Psoas muscle (tissue), 8 donors: ENCODE data around the gene FSTL4. TPM values are rescaled to one million over a fixed set of nuclear protein-coding genes. Genes with fewer than 3 reads are reported as not detected.

Experiments used
- ATAC-seq, 4 donors: fragments of 200-7000 bp; cut with Tn5 transposase; one replicate each; pipeline ENCODE4 v1.9.1; 2020; ENCODE audit warnings: moderate library complexity in 3 of 4, mild to moderate bottlenecking in 2 of 4
- DNase-seq, 2 donors: peaks; one replicate each; pipeline ENCODE4 v3.0.0-alpha.2; 2020
- H3K27ac ChIP-seq: fragments of 200-600 bp; one replicate; pipeline ENCODE4 v1.8.0; 2022
- H3K27me3 ChIP-seq, 3 donors: fragments of 200-600 bp in 1 of 3; one replicate each; pipeline versions ENCODE4 v1.6.1 to v1.8.0; 2013 to 2022; ENCODE audit warnings: low read length in 2 of 3, mild to moderate bottlenecking in 2 of 3, moderate library complexity in 1 of 3; ENCODE audit not compliant: insufficient read depth in 3 of 3
- H3K36me3 ChIP-seq, 2 donors: fragments of 200-600 bp in 1 of 2; one replicate each; pipeline versions ENCODE4 v1.6.1 to v1.8.0; 2013 to 2022; ENCODE audit warnings: low read depth in 1 of 2, mild to moderate bottlenecking in 1 of 2, moderate library complexity in 1 of 2; ENCODE audit not compliant: insufficient read depth in 1 of 2
- H3K4me1 ChIP-seq: fragments of 200-600 bp; one replicate; pipeline ENCODE4 v1.8.0; 2022
- H3K4me3 ChIP-seq: fragments of 200-600 bp; one replicate; pipeline ENCODE4 v1.8.0; 2022; ENCODE audit warnings: mild to moderate bottlenecking
- H3K9me3 ChIP-seq: fragments of 200-600 bp; one replicate; pipeline ENCODE4 v1.8.0; 2022
- WGBS, 3 donors: extraction: QIAGEN DNeasy Blood & Tissue Kit; methylation state at CpG; one replicate each; pipeline versions ENCODE4 v1.1.6 to v1.1.7; 2013; 5-methylcytosine and 5-hydroxymethylcytosine counted together
- intact Hi-C, 2 donors: fragments of 100-400 bp; cut with DNase I; formaldehyde crosslinking; loops; one replicate each; pipeline versions ENCODE4 v1.11.0 to v1.14.2; 2022
- polyA plus RNA-seq, 3 donors: library from polyadenylated mRNA; stranded (reverse); fragments of 200-250 nt; gene quantifications; one replicate each; pipeline ENCODE4 v1.2.3, GENCODE V29; 2013
- total RNA-seq, 4 donors: library from RNA; stranded (reverse); fragmentation: NEBNext Ultra II Directional in 2 of 4; extraction: Animal tissue kit (Norgen Biotek cat#: 25700) in 2 of 4; gene quantifications; one replicate each; pipeline versions ENCODE4 v1.2.1 to v1.2.4, GENCODE V29; 2021 to 2023
- TF ChIP-seq, protein P1 (sequence below): fragments of 200-600 bp; IDR thresholded peaks from one replicate; pipeline ENCODE4 v1.8.0; 2022; ENCODE audit warnings: antibody characterized with exemption
- donor health status: healthy with polysubstance abuse.
- donor health status: DM: no; HTN: no; CAD: no; lungs with moderate emphysema.
- donor health status: Bipolar disorder and iron deficiency.
- donor health status: healthy.
- donor health status: DM: yes; HTN: yes; CAD: no.
- donor health status: DM: no; HTN: no; CAD: no.
- donor health status: DM: no; HTN: no; CAD: no.
- donor health status: DM: yes; HTN: yes; CAD: no.

Gene FSTL4
- total and polyA plus RNA-seq, 7 donors, result 0.07 to 0.81 (median 0.24) TPM

DNA sequence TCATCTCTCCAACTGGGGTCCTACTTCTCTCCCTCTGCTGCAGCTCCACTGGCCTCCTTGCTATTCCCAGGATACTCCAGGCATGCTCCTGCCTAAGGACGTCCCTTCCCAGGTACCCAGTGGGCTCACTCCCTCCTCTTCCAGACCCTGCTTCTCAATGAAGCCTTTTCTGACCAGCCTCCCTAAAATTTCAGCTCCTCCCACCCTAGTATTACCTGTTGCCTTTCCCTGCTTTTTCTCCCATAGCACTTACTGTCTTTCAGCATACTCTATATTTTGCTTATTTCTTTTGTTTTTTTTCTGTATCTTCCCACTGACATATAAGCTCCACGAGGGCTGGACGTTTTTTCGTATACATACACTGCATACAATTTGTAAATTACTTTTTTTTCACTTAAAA, 26.1 kb upstream of the FSTL4 start:
- Histone ChIP-seq H3K27me3 (peaks cover 0 to 8% (median 2%) of the 10 kb centered on the region in 3 donors), H3K4me3 (no peak overlapping the region), H3K4me1 (no peaks in the 10 kb centered on the region), H3K36me3 (no peaks in the 10 kb centered on the region), H3K27ac (no peak overlapping the region), H3K9me3 (no peaks in the 10 kb centered on the region)
- TF ChIP-seq, protein P1, sequence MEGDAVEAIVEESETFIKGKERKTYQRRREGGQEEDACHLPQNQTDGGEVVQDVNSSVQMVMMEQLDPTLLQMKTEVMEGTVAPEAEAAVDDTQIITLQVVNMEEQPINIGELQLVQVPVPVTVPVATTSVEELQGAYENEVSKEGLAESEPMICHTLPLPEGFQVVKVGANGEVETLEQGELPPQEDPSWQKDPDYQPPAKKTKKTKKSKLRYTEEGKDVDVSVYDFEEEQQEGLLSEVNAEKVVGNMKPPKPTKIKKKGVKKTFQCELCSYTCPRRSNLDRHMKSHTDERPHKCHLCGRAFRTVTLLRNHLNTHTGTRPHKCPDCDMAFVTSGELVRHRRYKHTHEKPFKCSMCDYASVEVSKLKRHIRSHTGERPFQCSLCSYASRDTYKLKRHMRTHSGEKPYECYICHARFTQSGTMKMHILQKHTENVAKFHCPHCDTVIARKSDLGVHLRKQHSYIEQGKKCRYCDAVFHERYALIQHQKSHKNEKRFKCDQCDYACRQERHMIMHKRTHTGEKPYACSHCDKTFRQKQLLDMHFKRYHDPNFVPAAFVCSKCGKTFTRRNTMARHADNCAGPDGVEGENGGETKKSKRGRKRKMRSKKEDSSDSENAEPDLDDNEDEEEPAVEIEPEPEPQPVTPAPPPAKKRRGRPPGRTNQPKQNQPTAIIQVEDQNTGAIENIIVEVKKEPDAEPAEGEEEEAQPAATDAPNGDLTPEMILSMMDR, result no peak
- 37 to 64% (median 48%) methylated on average over 4 of the region's 4 CpGs for WGBS, 3 donors
- DNase-seq, result no peak
- intact Hi-C loops, result no loop called here
- ATAC-seq, result no peak

DNA sequence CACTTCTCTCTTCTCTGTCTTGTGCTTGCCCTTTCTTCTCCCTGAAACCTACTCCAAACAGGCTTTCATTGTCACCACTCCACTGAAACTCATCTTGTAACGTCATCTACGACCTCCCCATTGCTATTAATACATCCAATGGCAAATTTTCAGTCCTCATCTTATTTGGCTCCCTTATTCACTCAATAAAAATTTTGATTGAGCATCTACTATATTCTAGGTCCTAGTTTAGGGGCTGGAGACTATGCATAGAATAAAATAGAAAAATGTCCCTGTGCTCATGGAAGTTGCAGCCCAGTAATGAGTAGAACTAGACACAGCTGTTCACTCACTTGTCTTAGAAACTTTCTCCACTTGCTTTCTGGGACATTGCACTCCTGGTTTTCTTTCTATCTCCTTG, 24.9 kb upstream of the FSTL4 start:
- ATAC-seq (no peak), DNase-seq (no peak)
- no peaks in the 10 kb centered on the region for H3K36me3 ChIP-seq
- no peaks in the 10 kb centered on the region for H3K9me3 ChIP-seq
- 45 to 61% (median 54%) methylated on average over 2 of the region's 2 CpGs for whole genome bisulfite sequencing, 3 donors
- TF ChIP-seq, protein P1, result no peak
- H3K4me1 ChIP-seq, result no peaks in the 10 kb centered on the region
- peaks cover 0 to 8% (median 2%) of the 10 kb centered on the region in 3 donors for H3K27me3 ChIP-seq
- H3K27ac ChIP-seq, result no peak overlapping the region
- intact Hi-C loops, result no loop called here
- H3K4me3 ChIP-seq, result no peak overlapping the region

DNA sequence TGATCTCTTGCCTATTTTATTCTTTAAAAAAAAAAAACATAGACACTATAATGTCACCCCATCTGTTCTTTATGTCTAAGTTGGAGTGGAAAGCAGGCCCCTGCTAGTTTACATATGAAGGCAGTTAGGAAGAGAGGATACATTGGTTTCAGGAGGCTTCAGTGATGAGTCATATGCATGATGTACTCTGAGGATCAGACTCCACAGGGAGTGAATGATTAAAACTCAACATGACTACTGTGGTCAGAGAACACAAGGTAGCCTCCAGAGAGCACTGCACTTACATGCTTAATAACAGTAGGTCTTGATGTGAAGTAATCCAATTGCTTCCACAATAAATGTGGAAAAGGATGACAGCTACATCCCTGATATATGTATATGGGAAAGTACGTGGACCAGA, 22.7 kb upstream of the FSTL4 start:
- WGBS, 3 donors, result 0 to 93% (median 86%) methylated on average over 1 of the region's 1 CpG
- TF ChIP-seq, protein P1, result no peak
- H3K36me3 ChIP-seq, result no peaks in the 10 kb centered on the region
- H3K4me3 ChIP-seq, result no peak overlapping the region
- DNase-seq (no peak), ATAC-seq (no peak)
- intact Hi-C loops, result no loop called here
- H3K9me3 ChIP-seq, result no peaks in the 10 kb centered on the region
- H3K27ac ChIP-seq, result no peak overlapping the region
- H3K27me3 ChIP-seq, result peaks cover 0 to 8% (median 2%) of the 10 kb centered on the region in 3 donors
- no peaks in the 10 kb centered on the region for H3K4me1 ChIP-seq

DNA sequence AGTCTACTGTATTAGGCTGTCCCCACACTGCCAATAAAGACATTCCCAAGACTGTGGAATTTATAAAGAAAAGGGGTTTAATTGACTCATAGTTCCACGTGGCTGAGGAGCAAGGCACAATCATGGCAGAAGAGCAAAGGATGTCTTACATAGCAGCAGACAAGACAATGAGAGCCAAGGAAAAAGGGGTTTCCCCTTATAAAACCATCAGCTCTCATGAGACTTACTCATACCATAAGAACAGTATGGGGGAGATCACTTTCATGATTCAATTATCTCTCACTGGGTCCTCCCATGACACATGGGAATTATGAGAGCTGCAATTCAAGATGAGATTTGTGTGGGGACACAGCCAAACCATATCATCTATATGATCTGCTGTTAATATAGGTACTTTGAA, 14.8 kb upstream of the FSTL4 start:
- TF ChIP-seq, protein P1, result no peak
- Histone ChIP-seq H3K27me3 (peaks cover 0 to 2% (median under 1%) of the 10 kb centered on the region in 3 donors), H3K9me3 (no peaks in the 10 kb centered on the region), H3K4me1 (no peaks in the 10 kb centered on the region), H3K4me3 (no peak overlapping the region), H3K36me3 (no peaks in the 10 kb centered on the region), H3K27ac (no peak overlapping the region)
- 30 to 34% (median 34%) methylated on average over 1 of the region's 1 CpG for WGBS, 3 donors
- intact Hi-C loops, result no loop called here
- ATAC-seq (no peak), DNase-seq (no peak)

DNA sequence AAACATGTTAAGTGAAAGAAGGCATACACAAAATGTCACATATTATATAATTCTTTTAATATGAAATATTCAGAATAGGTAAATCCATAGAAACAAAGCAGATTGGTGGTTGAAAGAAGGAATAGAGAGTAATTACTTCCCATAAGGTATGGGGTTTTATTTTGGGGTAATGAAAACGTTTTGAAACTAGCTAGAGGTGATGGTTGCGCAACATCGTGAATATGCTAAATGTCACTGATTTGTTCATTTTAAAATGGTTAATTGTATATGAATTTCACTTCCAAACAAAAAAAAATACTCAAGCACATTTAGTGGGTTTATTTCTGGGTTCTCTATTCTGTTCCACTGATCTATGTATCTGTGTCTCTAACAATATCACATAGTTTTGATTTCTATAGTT, 12.0 kb upstream of the FSTL4 start:
- peaks cover 0 to 12% (median 5%) of the 10 kb centered on the region in 3 donors for H3K27me3 ChIP-seq
- H3K27ac ChIP-seq, result no peak overlapping the region
- H3K4me3 ChIP-seq, result no peak overlapping the region
- no peaks in the 10 kb centered on the region for H3K4me1 ChIP-seq
- WGBS, 3 donors, result 65 to 66% (median 66%) methylated on average over 3 of the region's 3 CpGs
- ATAC-seq, result no peak
- H3K9me3 ChIP-seq, result no peaks in the 10 kb centered on the region
- DNase-seq, result no peak
- no peaks in the 10 kb centered on the region for H3K36me3 ChIP-seq
- intact Hi-C loops, result no loop called here
- TF ChIP-seq, protein P1, result no peak
